Gastrocnemius medialis (tissue), 4 donors: ENCODE data around the gene ETAA1. TPM values are rescaled to one million over a fixed set of nuclear protein-coding genes. Genes with fewer than 3 reads are reported as not detected.

Source experiments
- ATAC-seq, 2 donors: fragments of 150-250 bp; one replicate each; pipeline ENCODE4 v1.9.1; 2016
- DNase-seq, 2 donors: peaks; one replicate each; pipeline ENCODE4 v3.0.0-alpha.2; 2019
- H3K27ac ChIP-seq, 4 donors: fragments of 200-600 bp; sonication (generic); 1 replicate in 1 of 4; 2 replicates in 3 of 4; pipeline ENCODE4 v1.5.1; 2016 to 2018; ENCODE audit warnings: mild to moderate bottlenecking in 2 of 4, moderate library complexity in 1 of 4
- H3K27me3 ChIP-seq, 3 donors: fragments of 200-600 bp; sonication (generic) in 2 of 3; 1 replicate in 1 of 3; 2 replicates in 2 of 3; pipeline versions ENCODE4 v1.5.1 to v1.6.0; 2016 to 2019; ENCODE audit warnings: mild to moderate bottlenecking in 1 of 3, moderate library complexity in 1 of 3
- H3K36me3 ChIP-seq, 2 donors: fragments of 200-600 bp; sonication (generic) in 1 of 2; one replicate each; pipeline ENCODE4 v1.5.1; 2017 to 2018
- H3K4me1 ChIP-seq, 2 donors: fragments of 200-600 bp; sonication (generic) in 1 of 2; one replicate each; pipeline ENCODE4 v1.5.1; 2016 to 2017; ENCODE audit warnings: mild to moderate bottlenecking in 2 of 2
- H3K4me3 ChIP-seq, 4 donors: fragments of 200-600 bp; sonication (generic) in 3 of 4; 1 replicate in 1 of 4; 2 replicates in 3 of 4; pipeline ENCODE4 v1.5.1; 2016 to 2019; ENCODE audit warnings: mild to moderate bottlenecking in 2 of 4
- H3K9me3 ChIP-seq, 3 donors: fragments of 200-600 bp; sonication (generic) in 2 of 3; 1 replicate in 1 of 3; 2 replicates in 2 of 3; pipeline ENCODE4 v1.5.1; 2016 to 2019
- CTCF ChIP-seq, 5 experiments: fragments of 450-650 bp in 3 of 5; fragments of 200-600 bp in 2 of 5; sonication (generic) in 2 of 5; IDR thresholded peaks in 4 of 5; conservative IDR thresholded peaks in 1 of 5; 1 replicate in 4 of 5; 2 replicates in 1 of 5; pipeline ENCODE4 v1.5.1; 2016 to 2019; ENCODE audit warnings: antibody characterized with exemption in 5 of 5, mild to moderate bottlenecking in 3 of 5, moderate library complexity in 3 of 5
- POLR2A ChIP-seq, 2 donors: fragments of 450-650 bp; IDR thresholded peaks; one replicate each; pipeline ENCODE4 v1.6.1; 2017; ENCODE audit warnings: antibody characterized with exemption in 2 of 2, mild to moderate bottlenecking in 2 of 2, moderate library complexity in 2 of 2
- in situ Hi-C, 4 donors: fragments of 200-750 bp; cut with MboI; loops; one replicate each; pipeline versions ENCODE4 v1.15.0 to v1.8.0; 2017; ENCODE audit warnings: low sequenced_read_pairs in 4 of 4
- intact Hi-C: fragments of 100-400 bp; cut with DNase I; formaldehyde crosslinking; loops from one replicate; pipeline ENCODE4 v1.15.1; 2023; ENCODE audit warnings: low total_unique reads
- total RNA-seq, 4 donors: library from RNA; depleted of rRNA; stranded (reverse); fragments of >200 nt; gene quantifications; one replicate each; pipeline versions ENCODE4 v1.1.0 to v1.2.3, GENCODE V29; 2016

ETAA1 gene
- total RNA-seq, 4 donors from 2014 or later, result 4.1 to 7.8 (median 4.9) TPM

DNA sequence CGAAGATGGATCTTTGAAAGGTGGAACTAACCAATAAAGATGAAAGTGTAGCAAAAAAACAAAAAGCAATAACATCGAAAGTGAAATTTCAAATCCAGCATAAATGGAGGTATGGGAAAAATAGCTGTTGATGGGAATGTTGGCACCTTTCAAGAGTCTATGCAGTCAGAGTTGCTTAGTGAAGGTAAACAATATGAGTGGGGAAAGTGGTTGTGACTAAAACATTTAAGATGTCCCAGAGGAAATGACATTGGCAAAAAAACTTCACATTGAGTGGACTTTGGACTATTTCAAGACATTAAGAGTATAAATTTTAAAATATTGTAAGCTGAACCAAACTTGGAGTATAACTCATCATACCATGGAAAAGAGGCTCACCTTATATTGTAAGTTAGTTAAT, 17.7 kb downstream of the ETAA1 start:
- H3K9me3 ChIP-seq, result no peaks in the 10 kb centered on the region
- no peak for ATAC-seq
- in situ Hi-C loops, result no loop called here
- TF ChIP-seq POLR2A (IDR thresholded peaks at IDR 0.05), result no peak
- no peak for TF ChIP-seq CTCF (IDR thresholded peaks at IDR 0.05 in 4 of 5, conservative IDR thresholded peaks at IDR 0.05 in 1 of 5)
- intact Hi-C loops, result no loop called here
- H3K27ac ChIP-seq, result no peak overlapping the region
- H3K4me1 ChIP-seq, result no peaks in the 10 kb centered on the region
- H3K27me3 ChIP-seq, result no peaks in the 10 kb centered on the region
- peaks cover 0 to 18% of the 10 kb centered on the region in 2 donors for H3K36me3 ChIP-seq
- no peak overlapping the region for H3K4me3 ChIP-seq
- DNase-seq, result no peak

GRCh38 chr2:67416136-67416535, 19.0 kb downstream of the ETAA1 start:
- DNase-seq (no peak), ATAC-seq (no peak)
- no peaks in the 10 kb centered on the region for H3K27me3 ChIP-seq
- H3K4me1 ChIP-seq, result no peaks in the 10 kb centered on the region
- no peaks in the 10 kb centered on the region for H3K9me3 ChIP-seq
- H3K4me3 ChIP-seq, result no peak overlapping the region
- intact Hi-C loops (no loop called here), in situ Hi-C loops (no loop called here)
- no peak for TF ChIP-seq CTCF (IDR thresholded peaks at IDR 0.05 in 4 of 5, conservative IDR thresholded peaks at IDR 0.05 in 1 of 5)
- peaks cover 0 to 6% of the 10 kb centered on the region in 2 donors for H3K36me3 ChIP-seq
- no peak overlapping the region for H3K27ac ChIP-seq

- H3K27ac ChIP-seq, result no peak overlapping the region
- H3K36me3 ChIP-seq, result no peaks in the 10 kb centered on the region
- no peak for TF ChIP-seq CTCF (IDR thresholded peaks at IDR 0.05 in 4 of 5, conservative IDR thresholded peaks at IDR 0.05 in 1 of 5)
- TF ChIP-seq POLR2A (IDR thresholded peaks at IDR 0.05), result no peak
- no peaks in the 10 kb centered on the region for H3K4me1 ChIP-seq
- DNase-seq (no peak), ATAC-seq (no peak)
- no peaks in the 10 kb centered on the region for H3K27me3 ChIP-seq
- peaks cover 0 to 5% (median 0%) of the 10 kb centered on the region in 3 donors for H3K9me3 ChIP-seq
- H3K4me3 ChIP-seq, result no peak overlapping the region
- in situ Hi-C loops (no loop called here), intact Hi-C loops (no loop called here)
Observed at GRCh38 chr2:67423489-67423888, 26.4 kb downstream of the ETAA1 start.

DNA sequence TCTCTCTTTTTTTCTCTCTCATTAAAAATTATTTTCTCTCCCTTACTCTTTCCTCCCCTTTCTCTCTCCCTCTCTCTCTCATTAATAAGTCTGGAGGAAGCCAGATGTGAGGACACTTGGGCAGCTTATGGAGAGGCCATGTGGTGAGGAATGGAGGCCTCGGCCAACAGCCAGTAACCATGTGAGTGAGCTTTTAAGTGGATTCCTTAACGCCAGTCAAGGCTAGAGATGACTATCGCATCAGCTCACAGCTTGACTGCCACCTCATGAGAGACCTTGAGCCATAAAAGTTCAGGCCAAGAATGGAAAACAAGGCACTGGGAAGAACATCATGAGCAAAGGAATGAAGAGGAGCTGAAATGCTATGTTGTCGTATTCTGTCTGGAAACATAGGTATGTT, 39.1 kb downstream of the ETAA1 start:
- intact Hi-C loops, result no loop called here
- Histone ChIP-seq H3K27me3 (no peaks in the 10 kb centered on the region), H3K27ac (no peak overlapping the region), H3K36me3 (no peaks in the 10 kb centered on the region), H3K4me1 (no peaks in the 10 kb centered on the region), H3K4me3 (no peak overlapping the region), H3K9me3 (no peaks in the 10 kb centered on the region)
- in situ Hi-C loops, result no loop called here
- ATAC-seq (no peak), DNase-seq (no peak)
- TF ChIP-seq POLR2A (IDR thresholded peaks at IDR 0.05), result no peak
- TF ChIP-seq CTCF (IDR thresholded peaks at IDR 0.05 in 4 of 5, conservative IDR thresholded peaks at IDR 0.05 in 1 of 5), result no peak

DNA sequence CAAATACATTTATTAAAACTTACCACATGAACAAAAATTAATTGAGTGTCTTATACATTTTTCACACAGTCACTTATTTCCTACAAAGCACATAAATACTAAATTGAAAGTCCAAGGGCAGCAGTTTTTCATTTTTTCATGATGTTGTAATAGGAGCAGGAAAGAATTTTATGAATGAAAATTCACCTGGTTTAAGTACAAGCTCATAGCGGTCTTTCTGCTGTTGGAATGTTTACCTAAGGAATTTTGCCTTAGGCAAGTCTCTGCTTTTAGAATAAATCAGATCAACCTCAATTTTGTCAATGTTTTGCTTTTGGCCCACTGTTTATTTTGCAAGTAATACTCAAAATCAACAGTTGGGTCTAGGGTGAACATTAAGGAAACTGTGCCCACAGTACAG, 40.0 kb downstream of the ETAA1 start:
- TF ChIP-seq POLR2A (IDR thresholded peaks at IDR 0.05), result no peak
- no peak for TF ChIP-seq CTCF (IDR thresholded peaks at IDR 0.05 in 4 of 5, conservative IDR thresholded peaks at IDR 0.05 in 1 of 5)
- no peaks in the 10 kb centered on the region for H3K27me3 ChIP-seq
- no peak overlapping the region for H3K4me3 ChIP-seq
- intact Hi-C loops (no loop called here), in situ Hi-C loops (no loop called here)
- no peak for ATAC-seq
- H3K9me3 ChIP-seq, result no peaks in the 10 kb centered on the region
- H3K27ac ChIP-seq, result no peak overlapping the region
- no peaks in the 10 kb centered on the region for H3K4me1 ChIP-seq
- no peak for DNase-seq
- H3K36me3 ChIP-seq, result no peaks in the 10 kb centered on the region
